Measurements from ENCODE around the gene EFEMP2. TPM values are rescaled to one million over a fixed set of nuclear protein-coding genes. Genes with fewer than 3 reads are reported as not detected.

EFEMP2 gene
- total RNA-seq, 1 donor: 94.8 TPM

GRCh38 chr11:65855927-65856363 is 16.7 kb downstream of the EFEMP2 start:
- H3K4me1 ChIP-seq (ENCODE audit: insufficient read depth, low read length): peaks cover 33% of the 10 kb centered on the region
- no peak for DNase-seq (ENCODE audit: insufficient read length, low spot score, missing footprints)
- peak overlapping the region; percentile 99 for H3K4me3 ChIP-seq (ENCODE audit: insufficient read depth, low read length)
- H3K9me3 ChIP-seq (ENCODE audit: low read depth, low read length): no peaks in the 10 kb centered on the region
- TF ChIP-seq CTCF (IDR thresholded peaks at IDR 0.05; ENCODE audit: extremely low read depth, low read depth, low read length): no peak
- H4K20me1 ChIP-seq (ENCODE audit: insufficient read depth, low read length): peaks cover 51% of the 10 kb centered on the region
- H3K79me2 ChIP-seq (ENCODE audit: insufficient read depth, low read length): peaks cover 55% of the 10 kb centered on the region
- no peak overlapping the region for H2AFZ ChIP-seq (ENCODE audit: low read length)
- H3K27me3 ChIP-seq (ENCODE audit: insufficient read depth, low read length): no peaks in the 10 kb centered on the region
- peak overlapping the region; percentile 98 for H3K4me2 ChIP-seq (ENCODE audit: insufficient read depth, low read length)
- H3K36me3 ChIP-seq (ENCODE audit: insufficient read depth, low read length): peaks cover 56% of the 10 kb centered on the region
- peak overlapping the region; percentile 40 for H3K27ac ChIP-seq (ENCODE audit: low read depth, low read length)

DNA sequence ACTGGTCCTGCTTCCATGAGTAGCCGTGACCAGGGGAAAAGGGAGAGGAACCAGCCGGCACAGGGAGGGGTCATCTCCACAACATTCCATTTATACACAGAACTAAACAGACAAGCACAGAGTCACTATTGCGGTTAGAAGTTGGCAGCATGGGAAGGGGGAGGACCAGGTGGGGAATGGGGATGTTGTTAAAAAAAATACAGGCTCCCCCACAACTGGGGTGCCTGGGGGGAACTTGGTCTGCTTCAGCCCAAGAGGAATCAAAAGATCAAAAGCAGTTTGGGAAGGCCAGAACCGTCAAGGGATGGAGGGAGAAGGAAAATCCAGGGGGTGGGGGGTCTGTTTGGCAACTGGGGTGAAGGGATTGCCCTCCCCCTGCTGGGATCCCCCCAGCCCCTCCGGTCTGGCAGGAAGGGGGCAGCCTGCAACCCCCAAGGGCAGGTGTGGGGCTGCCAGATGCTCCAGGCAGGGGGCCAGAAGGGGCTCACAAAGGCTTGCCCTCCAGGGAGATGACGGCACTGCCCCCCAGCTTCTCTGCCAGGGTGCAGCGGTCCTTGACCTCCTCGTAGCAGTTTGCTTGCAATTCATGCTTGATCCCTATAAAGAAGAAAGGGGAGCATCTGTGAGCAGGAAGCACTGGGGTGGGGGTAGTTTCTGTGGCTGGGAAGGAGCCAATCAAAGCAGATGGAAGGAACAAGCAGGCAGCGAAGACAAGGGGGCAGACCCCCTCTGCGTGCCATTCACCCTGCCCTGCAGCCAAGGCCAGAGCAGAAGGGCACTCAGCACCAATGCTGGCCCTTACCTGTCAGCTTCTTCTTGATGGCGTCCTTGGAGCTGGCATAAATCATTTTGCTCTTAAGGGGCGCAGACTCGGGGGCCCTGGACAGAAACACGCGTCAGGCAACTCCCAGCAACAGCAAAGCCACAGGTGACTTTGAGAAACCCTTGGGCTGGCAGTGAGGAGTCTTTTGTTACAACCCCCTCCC is 17.5 kb downstream of the EFEMP2 start:
- Histone ChIP-seq H4K20me1 (ENCODE audit: insufficient read depth, low read length) (peaks cover 51% of the 10 kb centered on the region), H3K4me1 (ENCODE audit: insufficient read depth, low read length) (peaks cover 33% of the 10 kb centered on the region), H3K27me3 (ENCODE audit: insufficient read depth, low read length) (no peaks in the 10 kb centered on the region), H3K4me3 (ENCODE audit: insufficient read depth, low read length) (no peak overlapping the region), H3K9me3 (ENCODE audit: low read depth, low read length) (no peaks in the 10 kb centered on the region), H3K4me2 (ENCODE audit: insufficient read depth, low read length) (peak overlapping the region; percentile 98), H3K27ac (ENCODE audit: low read depth, low read length) (no peak overlapping the region), H2AFZ (ENCODE audit: low read length) (no peak overlapping the region), H3K79me2 (ENCODE audit: insufficient read depth, low read length) (peaks cover 51% of the 10 kb centered on the region), H3K36me3 (ENCODE audit: insufficient read depth, low read length) (peaks cover 58% of the 10 kb centered on the region)
- DNase-seq (ENCODE audit: insufficient read length, low spot score, missing footprints): peak; percentile 45
- no peak for TF ChIP-seq CTCF (IDR thresholded peaks at IDR 0.05; ENCODE audit: extremely low read depth, low read depth, low read length)

DNA sequence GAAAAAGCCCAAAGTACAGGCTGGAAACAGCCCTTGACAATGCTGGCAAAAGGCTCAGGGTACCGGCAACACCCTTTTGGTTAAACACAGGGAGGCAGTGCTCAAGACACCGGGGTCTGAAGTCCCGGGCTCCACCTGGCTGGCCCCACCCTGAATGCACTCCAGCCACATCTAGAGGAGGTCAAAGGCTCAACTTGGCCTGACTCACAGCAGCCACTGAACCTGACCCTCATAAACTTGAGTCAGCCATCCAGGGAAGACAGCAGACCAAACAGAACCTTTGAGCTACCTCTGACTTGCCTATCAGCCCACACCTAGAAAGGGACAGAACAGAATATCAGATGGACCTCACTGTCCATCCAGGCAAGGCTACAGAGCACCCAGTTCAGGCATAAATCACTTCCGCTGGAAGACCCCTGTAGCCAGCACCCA is 18.4 kb downstream of the EFEMP2 start:
- TF ChIP-seq CTCF (IDR thresholded peaks at IDR 0.05; ENCODE audit: extremely low read depth, low read depth, low read length): no peak
- Histone ChIP-seq H3K9me3 (ENCODE audit: low read depth, low read length) (no peaks in the 10 kb centered on the region), H3K36me3 (ENCODE audit: insufficient read depth, low read length) (peaks cover 58% of the 10 kb centered on the region), H3K79me2 (ENCODE audit: insufficient read depth, low read length) (peaks cover 51% of the 10 kb centered on the region), H3K27me3 (ENCODE audit: insufficient read depth, low read length) (no peaks in the 10 kb centered on the region), H3K4me2 (ENCODE audit: insufficient read depth, low read length) (no peak overlapping the region), H4K20me1 (ENCODE audit: insufficient read depth, low read length) (peaks cover 51% of the 10 kb centered on the region), H2AFZ (ENCODE audit: low read length) (no peak overlapping the region), H3K4me3 (ENCODE audit: insufficient read depth, low read length) (no peak overlapping the region), H3K27ac (ENCODE audit: low read depth, low read length) (peak overlapping the region; percentile 6), H3K4me1 (ENCODE audit: insufficient read depth, low read length) (peaks cover 23% of the 10 kb centered on the region)
- peak; percentile 54 for DNase-seq (ENCODE audit: insufficient read length, low spot score, missing footprints)
